ENCODE data around the gene SETBP1.

SETBP1 gene

GRCh38 chr18:45100321-45101105 lies 419.8 kb downstream of the SETBP1 start:
- DNase-seq: no peak

GRCh38 chr18:45102126-45102525 lies 421.4 kb downstream of the SETBP1 start:
- no peak for DNase-seq

GRCh38 chr18:45102863-45103262 lies 422.2 kb downstream of the SETBP1 start:
- DNase-seq: no peak

GRCh38 chr18:45103319-45104048 lies 422.8 kb downstream of the SETBP1 start:
- no peak for DNase-seq

- DNase-seq: no peak
Observed at GRCh38 chr18:45104049-45104395, 423.3 kb downstream of the SETBP1 start.

- DNase-seq: no peak
Observed at GRCh38 chr18:45106331-45106774, 425.7 kb downstream of the SETBP1 start.

GRCh38 chr18:45107425-45107824 lies 426.7 kb downstream of the SETBP1 start:
- DNase-seq: no peak

- DNase-seq: no peak
Observed at GRCh38 chr18:45108754-45109153, 428.1 kb downstream of the SETBP1 start.

GRCh38 chr18:45109271-45109670 lies 428.6 kb downstream of the SETBP1 start:
- DNase-seq: no peak

- no peak for DNase-seq
Observed at GRCh38 chr18:45109706-45110105, 429.0 kb downstream of the SETBP1 start.

- no peak for DNase-seq
Observed at GRCh38 chr18:45110577-45111501, 430.2 kb downstream of the SETBP1 start.

- DNase-seq: no peak
Observed at GRCh38 chr18:45111502-45111848, 430.8 kb downstream of the SETBP1 start.

GRCh38 chr18:45112682-45113081 lies 432.0 kb downstream of the SETBP1 start:
- DNase-seq: no peak

GRCh38 chr18:45116116-45116515 lies 435.4 kb downstream of the SETBP1 start:
- DNase-seq: no peak
